HepG2 (cell line): Measurements from ENCODE around the gene NFATC3. TPM values are rescaled to one million over a fixed set of nuclear protein-coding genes. Genes with fewer than 3 reads are reported as not detected.

Experiments
- BRCA1 ChIP-seq: sonication (generic); formaldehyde crosslinking; IDR thresholded peaks from 2 replicates; pipeline ENCODE4 v1.4.0; 2020; ENCODE audit warnings: missing genetic modification reagents
- CC2D1A ChIP-seq: sonication (generic); formaldehyde crosslinking; IDR thresholded peaks from 2 replicates; pipeline ENCODE4 v1.8.1; 2023; ENCODE audit warnings: mild to moderate bottlenecking, missing genetic modification reagents
- ETV5 ChIP-seq: IDR thresholded peaks from 2 replicates; pipeline ENCODE4 v1.6.1; 2018; ENCODE audit warnings: missing biosample characterization, missing genetic modification reagents, inconsistent platforms, borderline replicate concordance
- GATAD2A ChIP-seq: IDR thresholded peaks from 2 replicates; pipeline ENCODE4 v1.6.1; 2016
- HHEX ChIP-seq: IDR thresholded peaks from 2 replicates; pipeline ENCODE4 v1.6.1; 2016; ENCODE audit warnings: control low read depth
- HMG20A ChIP-seq: IDR thresholded peaks from 2 replicates; pipeline ENCODE4 v1.6.1; 2016; ENCODE audit warnings: borderline replicate concordance
- HOXA7 ChIP-seq: sonication (generic); formaldehyde crosslinking; IDR thresholded peaks from 2 replicates; pipeline ENCODE4 v1.8.1; 2022; ENCODE audit warnings: mild to moderate bottlenecking, missing genetic modification reagents, moderate library complexity
- MYNN ChIP-seq: sonication (generic); formaldehyde crosslinking; IDR thresholded peaks from 2 replicates; pipeline ENCODE4 v1.4.0; 2020; ENCODE audit warnings: mild to moderate bottlenecking, low read depth, missing genetic modification reagents
- NR2C2 ChIP-seq: sonication (generic); formaldehyde crosslinking; IDR thresholded peaks from 2 replicates; pipeline ENCODE4 v1.4.0; 2020; ENCODE audit warnings: missing genetic modification reagents, mild to moderate bottlenecking, moderate library complexity, borderline replicate concordance
- SP140L ChIP-seq: sonication (generic); formaldehyde crosslinking; IDR thresholded peaks from 2 replicates; pipeline ENCODE4 v1.4.0; 2020; ENCODE audit warnings: missing genetic modification reagents, borderline replicate concordance
- TBP ChIP-seq: sonication (generic); formaldehyde crosslinking; IDR thresholded peaks from 2 replicates; pipeline ENCODE4 v1.5.0; 2020; ENCODE audit warnings: missing genetic modification reagents
- ZBTB42 ChIP-seq: sonication (generic); formaldehyde crosslinking; IDR thresholded peaks from 2 replicates; pipeline ENCODE4 v1.5.0; 2020; ENCODE audit warnings: mild to moderate bottlenecking, missing genetic modification reagents
- ZC3H4 ChIP-seq: sonication (generic); formaldehyde crosslinking; IDR thresholded peaks from 2 replicates; pipeline ENCODE4 v1.4.0; 2020; ENCODE audit warnings: missing genetic modification reagents, borderline replicate concordance
- ZFP36 ChIP-seq: fragments of 150-350 bp; IDR thresholded peaks from 2 replicates; pipeline ENCODE4 v1.6.1; 2018; ENCODE audit warnings: borderline replicate concordance, low read length, low read depth; ENCODE audit not compliant: partially characterized antibody
- ZNF432 ChIP-seq: sonication (generic); formaldehyde crosslinking; IDR thresholded peaks from 2 replicates; pipeline ENCODE4 v1.5.0; 2020; ENCODE audit warnings: missing genetic modification reagents, mild to moderate bottlenecking, borderline replicate concordance
- ZNF614 ChIP-seq: IDR thresholded peaks from 2 replicates; pipeline ENCODE4 v1.6.1; 2018; ENCODE audit warnings: missing biosample characterization, missing genetic modification reagents, inconsistent platforms, borderline replicate concordance
- polyA plus RNA-seq, 8 experiments: library from polyadenylated mRNA; depleted of rRNA in 3 of 8; stranded (reverse) in 7 of 8; unstranded in 1 of 8; fragments of >200 nt; fragmentation: Illumina TruSeq in 4 of 8; extraction: Trizol in 4 of 8; gene quantifications; 2 replicates each; pipeline versions ENCODE4 v1.2.1 to v1.2.3, GENCODE V29; 2011 to 2016; ENCODE audit warnings: low read depth in 4 of 8, missing spikeins in 1 of 8, mixed read lengths in 1 of 8; ENCODE audit not compliant: insufficient read depth in 1 of 8
- total RNA-seq, 5 experiments: library from RNA; depleted of rRNA; stranded (reverse); fragments of >200 nt; fragmentation: Illumina TruSeq; extraction: Trizol; gene quantifications; 2 replicates each; pipeline ENCODE4 v1.2.3, GENCODE V29; 2016; ENCODE audit warnings: low read depth in 1 of 5
- TF ChIP-seq, protein P1 (sequence below): sonication (generic); formaldehyde crosslinking; IDR thresholded peaks from 2 replicates; pipeline ENCODE4 v1.5.0; 2020; ENCODE audit warnings: mild to moderate bottlenecking, missing genetic modification reagents
- TF ChIP-seq, protein P2 (sequence below), 2 experiments: sonication (generic) in 1 of 2; formaldehyde crosslinking in 1 of 2; IDR thresholded peaks; 2 replicates each; pipeline versions ENCODE4 v1.4.0 to v1.6.1; 2016 to 2020; ENCODE audit warnings: borderline replicate concordance in 1 of 2, low read depth in 1 of 2, mild to moderate bottlenecking in 1 of 2, missing genetic modification reagents in 1 of 2
- TF ChIP-seq, protein P3 (sequence below): sonication (generic); formaldehyde crosslinking; conservative IDR thresholded peaks from 2 replicates; pipeline ENCODE4 v1.4.0; 2020; ENCODE audit warnings: missing genetic modification reagents

The NFATC3 gene
- total and polyA plus RNA-seq, 2 of the 13 experiments (the other 11 are each of a cell fraction or from before 2014, with no cell fraction given), result 52.6 to 62.7 TPM

DNA sequence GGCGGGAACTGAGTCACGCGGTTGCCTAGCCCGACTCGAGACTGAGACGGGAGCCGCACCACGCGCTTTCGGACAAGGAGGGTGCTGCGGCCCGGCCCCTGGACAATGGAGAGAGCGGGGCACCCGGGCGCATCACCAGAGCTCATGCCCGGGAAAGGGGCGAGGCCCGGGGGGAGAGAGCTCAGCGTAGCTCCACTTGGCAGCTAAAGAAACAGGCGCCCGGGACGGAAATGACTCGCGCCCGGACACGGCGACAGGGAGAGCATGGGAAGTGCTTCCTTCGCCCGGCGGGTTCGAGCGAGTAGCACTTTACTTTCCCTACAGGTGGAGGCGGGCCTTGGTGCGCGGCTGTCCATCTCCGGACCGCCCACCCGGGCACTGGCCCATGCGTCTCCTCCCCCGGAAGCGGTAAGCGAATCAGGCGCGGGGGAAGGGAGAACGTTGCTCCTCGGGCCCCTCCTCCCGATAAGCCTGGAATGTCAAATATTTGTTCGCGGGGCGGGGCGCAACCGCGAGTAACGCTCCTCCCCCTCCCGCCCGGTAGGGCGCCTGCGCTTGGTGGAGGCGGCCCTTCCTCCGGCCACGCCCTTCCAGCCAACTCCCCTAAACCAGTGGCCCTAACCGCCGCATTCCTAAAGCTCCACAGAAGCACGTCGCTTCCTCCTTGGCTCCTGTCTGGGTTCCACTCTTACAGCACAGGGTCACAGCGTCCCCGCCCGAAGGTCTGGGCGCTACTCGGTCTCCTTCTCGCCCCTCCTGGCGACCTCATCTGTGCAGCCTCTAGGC lies 152.3 kb downstream of the NFATC3 start (continued):
- TF ChIP-seq, protein P1, sequence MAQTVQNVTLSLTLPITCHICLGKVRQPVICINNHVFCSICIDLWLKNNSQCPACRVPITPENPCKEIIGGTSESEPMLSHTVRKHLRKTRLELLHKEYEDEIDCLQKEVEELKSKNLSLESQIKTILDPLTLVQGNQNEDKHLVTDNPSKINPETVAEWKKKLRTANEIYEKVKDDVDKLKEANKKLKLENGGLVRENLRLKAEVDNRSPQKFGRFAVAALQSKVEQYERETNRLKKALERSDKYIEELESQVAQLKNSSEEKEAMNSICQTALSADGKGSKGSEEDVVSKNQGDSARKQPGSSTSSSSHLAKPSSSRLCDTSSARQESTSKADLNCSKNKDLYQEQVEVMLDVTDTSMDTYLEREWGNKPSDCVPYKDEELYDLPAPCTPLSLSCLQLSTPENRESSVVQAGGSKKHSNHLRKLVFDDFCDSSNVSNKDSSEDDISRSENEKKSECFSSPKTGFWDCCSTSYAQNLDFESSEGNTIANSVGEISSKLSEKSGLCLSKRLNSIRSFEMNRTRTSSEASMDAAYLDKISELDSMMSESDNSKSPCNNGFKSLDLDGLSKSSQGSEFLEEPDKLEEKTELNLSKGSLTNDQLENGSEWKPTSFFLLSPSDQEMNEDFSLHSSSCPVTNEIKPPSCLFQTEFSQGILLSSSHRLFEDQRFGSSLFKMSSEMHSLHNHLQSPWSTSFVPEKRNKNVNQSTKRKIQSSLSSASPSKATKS (CRISPR knock-in tag), result peak; percentile 66; the same call in 1 of the 2 replicates
- TF ChIP-seq NR2C2 (peak; percentile 82), ZC3H4 (CRISPR knock-in tag) (0 out of 2 replicates have a peak, but pooled peaks have one; percentile 43), CC2D1A (no peak), ZNF614 (CRISPR knock-in tag) (peak; percentile 60; the same call in 1 of the 2 replicates), GATAD2A (peak; percentile 68), ETV5 (peak; percentile 96), TBP (CRISPR knock-in tag) (peak; percentile 60; the same call in 1 of the 2 replicates), ZNF432 (CRISPR knock-in tag) (no peak), BRCA1 (no peak), SP140L (CRISPR knock-in tag) (0 out of 2 replicates have a peak, but pooled peaks have one; percentile 27), MYNN (CRISPR knock-in tag) (peak; percentile 42; the same call in 1 of the 2 replicates), HOXA7 (no peak), ZBTB42 (CRISPR knock-in tag) (peak; percentile 53; the same call in 1 of the 2 replicates), HHEX (CRISPR knock-in tag) (no peak; the same call in 1 of the 2 replicates), HMG20A (CRISPR knock-in tag) (peak; percentile 72; the same call in 1 of the 2 replicates), ZFP36 (no peak)
- TF ChIP-seq, protein P2, sequence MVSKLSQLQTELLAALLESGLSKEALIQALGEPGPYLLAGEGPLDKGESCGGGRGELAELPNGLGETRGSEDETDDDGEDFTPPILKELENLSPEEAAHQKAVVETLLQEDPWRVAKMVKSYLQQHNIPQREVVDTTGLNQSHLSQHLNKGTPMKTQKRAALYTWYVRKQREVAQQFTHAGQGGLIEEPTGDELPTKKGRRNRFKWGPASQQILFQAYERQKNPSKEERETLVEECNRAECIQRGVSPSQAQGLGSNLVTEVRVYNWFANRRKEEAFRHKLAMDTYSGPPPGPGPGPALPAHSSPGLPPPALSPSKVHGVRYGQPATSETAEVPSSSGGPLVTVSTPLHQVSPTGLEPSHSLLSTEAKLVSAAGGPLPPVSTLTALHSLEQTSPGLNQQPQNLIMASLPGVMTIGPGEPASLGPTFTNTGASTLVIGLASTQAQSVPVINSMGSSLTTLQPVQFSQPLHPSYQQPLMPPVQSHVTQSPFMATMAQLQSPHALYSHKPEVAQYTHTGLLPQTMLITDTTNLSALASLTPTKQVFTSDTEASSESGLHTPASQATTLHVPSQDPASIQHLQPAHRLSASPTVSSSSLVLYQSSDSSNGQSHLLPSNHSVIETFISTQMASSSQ (IDR thresholded peaks at IDR 0.05; ENCODE audit: low read depth), result no peak
- TF ChIP-seq, protein P2 (CRISPR knock-in tag; IDR thresholded peaks at IDR 0.05; ENCODE audit: borderline replicate concordance), result peak; percentile 80; the same call in 1 of the 2 replicates
- TF ChIP-seq, protein P3, sequence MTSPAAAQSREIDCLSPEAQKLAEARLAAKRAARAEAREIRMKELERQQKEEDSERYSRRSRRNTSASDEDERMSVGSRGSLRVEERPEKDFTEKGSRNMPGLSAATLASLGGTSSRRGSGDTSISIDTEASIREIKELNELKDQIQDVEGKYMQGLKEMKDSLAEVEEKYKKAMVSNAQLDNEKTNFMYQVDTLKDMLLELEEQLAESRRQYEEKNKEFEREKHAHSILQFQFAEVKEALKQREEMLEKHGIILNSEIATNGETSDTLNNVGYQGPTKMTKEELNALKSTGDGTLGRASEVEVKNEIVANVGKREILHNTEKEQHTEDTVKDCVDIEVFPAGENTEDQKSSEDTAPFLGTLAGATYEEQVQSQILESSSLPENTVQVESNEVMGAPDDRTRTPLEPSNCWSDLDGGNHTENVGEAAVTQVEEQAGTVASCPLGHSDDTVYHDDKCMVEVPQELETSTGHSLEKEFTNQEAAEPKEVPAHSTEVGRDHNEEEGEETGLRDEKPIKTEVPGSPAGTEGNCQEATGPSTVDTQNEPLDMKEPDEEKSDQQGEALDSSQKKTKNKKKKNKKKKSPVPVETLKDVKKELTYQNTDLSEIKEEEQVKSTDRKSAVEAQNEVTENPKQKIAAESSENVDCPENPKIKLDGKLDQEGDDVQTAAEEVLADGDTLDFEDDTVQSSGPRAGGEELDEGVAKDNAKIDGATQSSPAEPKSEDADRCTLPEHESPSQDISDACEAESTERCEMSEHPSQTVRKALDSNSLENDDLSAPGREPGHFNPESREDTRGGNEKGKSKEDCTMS (CRISPR knock-in tag), result no peak
